Upper lobe of right lung (tissue), 1 donor: ENCODE data around the gene TXNL4A. TPM values are rescaled to one million over a fixed set of nuclear protein-coding genes. Genes with fewer than 3 reads are reported as not detected.

Experiments
- ATAC-seq: fragments of 200-7000 bp; cut with Tn5 transposase; one replicate; pipeline ENCODE4 v1.9.1; 2020; ENCODE audit warnings: mild to moderate bottlenecking, moderate library complexity
- DNase-seq: peaks from one replicate; pipeline ENCODE4 v3.0.0-alpha.2; 2020
- H3K27ac ChIP-seq: fragments of 200-600 bp; one replicate; pipeline ENCODE4 v1.8.0; 2022
- H3K27me3 ChIP-seq: fragments of 200-600 bp; one replicate; pipeline ENCODE4 v1.8.0; 2022; ENCODE audit warnings: mild to moderate bottlenecking
- H3K36me3 ChIP-seq: fragments of 200-600 bp; one replicate; pipeline ENCODE4 v1.8.0; 2022
- H3K4me1 ChIP-seq: fragments of 200-600 bp; one replicate; pipeline ENCODE4 v1.8.0; 2022
- H3K4me3 ChIP-seq: fragments of 200-600 bp; one replicate; pipeline ENCODE4 v1.8.0; 2022; ENCODE audit warnings: mild to moderate bottlenecking
- H3K9me3 ChIP-seq: fragments of 200-600 bp; one replicate; pipeline ENCODE4 v1.8.0; 2022
- CTCF ChIP-seq: fragments of 200-600 bp; IDR thresholded peaks from one replicate; pipeline ENCODE4 v1.8.0; 2022; ENCODE audit warnings: antibody characterized with exemption
- intact Hi-C: fragments of 100-400 bp; cut with DNase I; formaldehyde crosslinking; loops from one replicate; pipeline ENCODE4 v1.11.0; 2022
- total RNA-seq: library from RNA; stranded (reverse); fragmentation: NEBNext Ultra II Directional; extraction: Animal tissue kit (Norgen Biotek cat#: 25700); gene quantifications from one replicate; pipeline ENCODE4 v1.2.1, GENCODE V29; 2021
- donor health status: DM: no; HTN: yes; CAD: no; lungs with severe emphysema.

TXNL4A gene
- total RNA-seq, 1 donor from 2014 or later = 80.7 TPM

GRCh38 chr18:79940126-79940813 is 48.1 kb downstream of the TXNL4A start:
- no peak for TF ChIP-seq CTCF
- Histone ChIP-seq H3K4me1 (peaks cover 12% of the 10 kb centered on the region), H3K27me3 (no peaks in the 10 kb centered on the region), H3K9me3 (no peaks in the 10 kb centered on the region), H3K27ac (no peak overlapping the region), H3K36me3 (peaks cover 29% of the 10 kb centered on the region), H3K4me3 (no peak overlapping the region)
- ATAC-seq (no peak), DNase-seq (peak; percentile 34)
- intact Hi-C loops = no loop called here

GRCh38 chr18:79939096-79939495 is 49.3 kb downstream of the TXNL4A start:
- H3K36me3 ChIP-seq = peaks cover 29% of the 10 kb centered on the region
- no peaks in the 10 kb centered on the region for H3K27me3 ChIP-seq
- ATAC-seq (peak; percentile 20), DNase-seq (no peak)
- H3K4me3 ChIP-seq = no peak overlapping the region
- intact Hi-C loops = no loop called here
- peaks cover 19% of the 10 kb centered on the region for H3K4me1 ChIP-seq
- H3K9me3 ChIP-seq = no peaks in the 10 kb centered on the region
- no peak for TF ChIP-seq CTCF
- H3K27ac ChIP-seq = no peak overlapping the region

- Histone ChIP-seq H3K4me3 (no peak overlapping the region), H3K27ac (no peak overlapping the region), H3K27me3 (no peaks in the 10 kb centered on the region), H3K4me1 (peaks cover 19% of the 10 kb centered on the region), H3K36me3 (peaks cover 27% of the 10 kb centered on the region), H3K9me3 (peaks cover 3% of the 10 kb centered on the region)
- ATAC-seq (no peak), DNase-seq (peak; percentile 45)
- TF ChIP-seq CTCF = no peak
- intact Hi-C loops = no loop called here
Observed at GRCh38 chr18:79938196-79938595, 50.2 kb downstream of the TXNL4A start.

- Histone ChIP-seq H3K27me3 (no peaks in the 10 kb centered on the region), H3K4me3 (no peak overlapping the region), H3K9me3 (peaks cover 10% of the 10 kb centered on the region), H3K27ac (no peak overlapping the region), H3K36me3 (peaks cover 18% of the 10 kb centered on the region), H3K4me1 (peaks cover 19% of the 10 kb centered on the region)
- DNase-seq (peak; percentile 41), ATAC-seq (no peak)
- intact Hi-C loops = no loop called here
- no peak for TF ChIP-seq CTCF
Observed at GRCh38 chr18:79937103-79937860, 51.1 kb downstream of the TXNL4A start.

- intact Hi-C loops = no loop called here
- ATAC-seq (no peak), DNase-seq (no peak)
- Histone ChIP-seq H3K27ac (no peak overlapping the region), H3K27me3 (no peaks in the 10 kb centered on the region), H3K9me3 (peaks cover 10% of the 10 kb centered on the region), H3K36me3 (peaks cover 11% of the 10 kb centered on the region), H3K4me3 (no peak overlapping the region), H3K4me1 (peaks cover 19% of the 10 kb centered on the region)
- no peak for TF ChIP-seq CTCF
Observed at GRCh38 chr18:79936641-79937040, 51.7 kb downstream of the TXNL4A start.
